Chondrocyte (in vitro differentiated cells): ENCODE measurements around the gene SNX32. TPM values are rescaled to one million over a fixed set of nuclear protein-coding genes. Genes with fewer than 3 reads are reported as not detected.

ENCODE experiments used
- DNase-seq: peaks from one replicate; pipeline ENCODE4 v3.0.0; 2021; ENCODE audit warnings: mixed read lengths, low spot score
- H3K27ac Mint-ChIP-seq: one replicate; pipeline ENCODE4 v1.8.0; 2021; ENCODE audit warnings: mild to moderate bottlenecking, moderate library complexity, mixed read lengths; ENCODE audit not compliant: unreplicated experiment
- H3K27me3 Mint-ChIP-seq: 2 replicates; pipeline ENCODE4 v1.8.0; 2021; ENCODE audit warnings: low read depth, mixed read lengths
- H3K36me3 Mint-ChIP-seq: 2 replicates; pipeline ENCODE4 v1.8.0; 2021; ENCODE audit warnings: low read depth, mixed read lengths
- H3K4me1 Mint-ChIP-seq: 2 replicates; pipeline ENCODE4 v1.8.0; 2021; ENCODE audit warnings: low read depth, mild to moderate bottlenecking, mixed read lengths
- H3K4me3 Mint-ChIP-seq: one replicate; pipeline ENCODE4 v1.8.0; 2021; ENCODE audit warnings: mild to moderate bottlenecking, moderate library complexity, mixed read lengths; ENCODE audit not compliant: unreplicated experiment
- H3K9me3 Mint-ChIP-seq: 2 replicates; pipeline ENCODE4 v1.8.0; 2021; ENCODE audit warnings: low read depth, mixed read lengths
- CTCF ChIP-seq: fragments of 200-600 bp; sonication (generic); IDR thresholded peaks from 2 replicates; pipeline ENCODE4 v1.5.0; 2021; ENCODE audit warnings: antibody characterized with exemption, mild to moderate bottlenecking, moderate library complexity
- total RNA-seq: library from RNA; stranded (reverse); gene quantifications from 3 replicates; pipeline ENCODE4 v1.2.1, GENCODE V29; 2021

SNX32 gene
- total RNA-seq, 1 donor from 2014 or later, result 0.80 TPM

GRCh38 chr11:65801153-65801987 is 32.4 kb upstream of the SNX32 start:
- peaks cover 33% of the 10 kb centered on the region for H3K27me3 Mint-ChIP-seq
- no peaks in the 10 kb centered on the region for H3K36me3 Mint-ChIP-seq
- H3K4me3 Mint-ChIP-seq, result no peak overlapping the region
- TF ChIP-seq CTCF, result no peak
- no peak overlapping the region for H3K27ac Mint-ChIP-seq
- no peaks in the 10 kb centered on the region for H3K4me1 Mint-ChIP-seq
- DNase-seq, result no peak
- no peaks in the 10 kb centered on the region for H3K9me3 Mint-ChIP-seq

GRCh38 chr11:65802841-65803240 is 30.9 kb upstream of the SNX32 start:
- Mint-ChIP-seq H3K27me3 (peaks cover 27% of the 10 kb centered on the region), H3K27ac (no peak overlapping the region), H3K4me3 (no peak overlapping the region), H3K9me3 (no peaks in the 10 kb centered on the region), H3K4me1 (no peaks in the 10 kb centered on the region), H3K36me3 (no peaks in the 10 kb centered on the region)
- no peak for DNase-seq
- TF ChIP-seq CTCF, result no peak

GRCh38 chr11:65803797-65804492 is 29.8 kb upstream of the SNX32 start:
- Mint-ChIP-seq H3K36me3 (no peaks in the 10 kb centered on the region), H3K27ac (no peak overlapping the region), H3K4me1 (no peaks in the 10 kb centered on the region), H3K4me3 (no peak overlapping the region), H3K27me3 (peaks cover 24% of the 10 kb centered on the region), H3K9me3 (no peaks in the 10 kb centered on the region)
- no peak for DNase-seq
- TF ChIP-seq CTCF, result no peak

GRCh38 chr11:65806979-65807378 is 26.8 kb upstream of the SNX32 start:
- Mint-ChIP-seq H3K9me3 (no peaks in the 10 kb centered on the region), H3K27ac (no peak overlapping the region), H3K36me3 (peaks cover 2% of the 10 kb centered on the region), H3K27me3 (peaks cover 22% of the 10 kb centered on the region), H3K4me3 (no peak overlapping the region), H3K4me1 (no peaks in the 10 kb centered on the region)
- no peak for TF ChIP-seq CTCF
- no peak for DNase-seq

- TF ChIP-seq CTCF, result no peak
Measured at GRCh38 chr11:65808744-65809341, 24.9 kb upstream of the SNX32 start.

More at GRCh38 chr11:65808744-65809341, 24.9 kb upstream of the SNX32 start:
- Mint-ChIP-seq H3K4me1 (no peaks in the 10 kb centered on the region), H3K36me3 (peaks cover 2% of the 10 kb centered on the region), H3K4me3 (no peak overlapping the region), H3K27ac (no peak overlapping the region), H3K9me3 (no peaks in the 10 kb centered on the region), H3K27me3 (peaks cover 12% of the 10 kb centered on the region)
- no peak for DNase-seq
